Neural cell (in vitro differentiated cells): ENCODE measurements around the gene TRPM2. TPM values are rescaled to one million over a fixed set of nuclear protein-coding genes. Genes with fewer than 3 reads are reported as not detected.

Experiments used
- H2AFZ ChIP-seq: fragments of 200-600, 300-800 bp; sonication (generic), shearing (Covaris generic); 2 replicates; pipeline ENCODE4 v1.6.0; 2014; ENCODE audit warnings: low read depth, mild to moderate bottlenecking, antibody characterized with exemption, low read length, moderate library complexity
- H3F3A ChIP-seq: fragments of 200-600 bp; shearing (Covaris generic); 2 replicates; pipeline ENCODE4 v1.6.1; 2016; ENCODE audit warnings: mild to moderate bottlenecking, moderate library complexity, mixed read lengths, antibody characterized with exemption, low read length; ENCODE audit not compliant: insufficient read depth, poor library complexity, severe bottlenecking
- H3K27ac ChIP-seq: fragments of 200-600, 300-800 bp; sonication (generic), shearing (Covaris generic); 2 replicates; pipeline ENCODE4 v1.5.1; 2014; ENCODE audit warnings: mild to moderate bottlenecking, low read length, moderate library complexity
- H3K27me3 ChIP-seq: fragments of 300-800, 200-600 bp; sonication (generic), shearing (Covaris generic); 2 replicates; pipeline ENCODE4 v1.6.0; 2014; ENCODE audit warnings: mild to moderate bottlenecking, low read depth, low read length, moderate library complexity; ENCODE audit not compliant: insufficient read depth
- H3K36me3 ChIP-seq: fragments of 300-800, 200-600 bp; sonication (generic), shearing (Covaris generic); 2 replicates; pipeline ENCODE4 v1.5.1; 2014; ENCODE audit warnings: mild to moderate bottlenecking, antibody characterized with exemption, low read length, moderate library complexity; ENCODE audit not compliant: insufficient read depth
- H3K4me2 ChIP-seq: fragments of 300-800, 200-600 bp; sonication (generic), shearing (Covaris generic); 2 replicates; pipeline ENCODE4 v1.6.0; 2014; ENCODE audit warnings: mild to moderate bottlenecking, low read length
- H3K4me3 ChIP-seq: fragments of 300-800, 200-600 bp; sonication (generic), shearing (Covaris generic); 2 replicates; pipeline ENCODE4 v1.5.1; 2014; ENCODE audit warnings: mild to moderate bottlenecking, low read length, moderate library complexity
- H3K79me2 ChIP-seq: fragments of 200-600 bp; shearing (Covaris generic); replicated peaks from 2 replicates; pipeline ENCODE4 v1.6.0; 2014; ENCODE audit warnings: mild to moderate bottlenecking, low read length, moderate library complexity; ENCODE audit not compliant: insufficient read depth
- H3K9ac ChIP-seq: fragments of 300-800, 200-600 bp; sonication (generic), shearing (Covaris generic); 2 replicates; pipeline ENCODE4 v1.6.1; 2016; ENCODE audit warnings: mild to moderate bottlenecking, low read length, mixed read lengths
- H3K9me2 ChIP-seq: fragments of 200-600 bp; shearing (Covaris generic); 2 replicates; pipeline ENCODE4 v1.6.1; 2016; ENCODE audit warnings: mild to moderate bottlenecking, low read length, mixed read lengths; ENCODE audit not compliant: insufficient read depth
- H3K9me3 ChIP-seq: fragments of 200-600, 300-800 bp; sonication (generic), shearing (Covaris generic); 2 replicates; pipeline ENCODE4 v1.6.1; 2016; ENCODE audit warnings: mild to moderate bottlenecking, mixed run types, low read length, moderate library complexity, mixed read lengths
- H4K20me1 ChIP-seq: fragments of 200-600 bp; shearing (Covaris generic); 2 replicates; pipeline ENCODE4 v1.6.1; 2016; ENCODE audit warnings: mild to moderate bottlenecking, mixed run types; ENCODE audit not compliant: insufficient read depth
- EP300 ChIP-seq: fragments of 450-650 bp; conservative IDR thresholded peaks from 2 replicates; pipeline ENCODE4 v1.6.1; 2014; ENCODE audit warnings: antibody characterized with exemption, mild to moderate bottlenecking, moderate library complexity; ENCODE audit not compliant: poor library complexity, severe bottlenecking
- EZH2 ChIP-seq: fragments of 200-600, 300-800 bp; shearing (Covaris generic), sonication (generic); IDR thresholded peaks from 2 replicates; pipeline ENCODE4 v1.6.1; 2014; ENCODE audit warnings: antibody characterized with exemption, low read length, borderline replicate concordance, mild to moderate bottlenecking; ENCODE audit not compliant: insufficient read depth, poor library complexity, severe bottlenecking
- MXI1 ChIP-seq: fragments of 450-650 bp; conservative IDR thresholded peaks from 2 replicates; pipeline ENCODE4 v1.6.1; 2014; ENCODE audit warnings: antibody characterized with exemption, mild to moderate bottlenecking; ENCODE audit not compliant: poor library complexity, severe bottlenecking
- POLR2AphosphoS5 ChIP-seq: IDR thresholded peaks from 2 replicates; pipeline ENCODE4 v1.6.1; 2012
- RAD21 ChIP-seq: fragments of 450-650 bp; conservative IDR thresholded peaks from 2 replicates; pipeline ENCODE4 v1.6.1; 2014; ENCODE audit warnings: antibody characterized with exemption, mild to moderate bottlenecking, moderate library complexity
- SMC3 ChIP-seq: fragments of 450-650 bp; conservative IDR thresholded peaks from 2 replicates; pipeline ENCODE4 v1.6.1; 2014; ENCODE audit warnings: antibody characterized with exemption, mild to moderate bottlenecking, moderate library complexity; ENCODE audit not compliant: poor library complexity
- TAF1 ChIP-seq: IDR thresholded peaks from 2 replicates; pipeline ENCODE4 v1.6.1; 2012; ENCODE audit warnings: low read depth
- polyA plus RNA-seq: library from polyadenylated mRNA; depleted of rRNA; stranded (reverse); fragments of >200 nt; gene quantifications from 2 replicates; pipeline ENCODE4 v1.2.3, GENCODE V29; 2014
- TF ChIP-seq, protein P1 (sequence below): IDR thresholded peaks from 2 replicates; pipeline ENCODE4 v1.6.1; 2012; ENCODE audit warnings: borderline replicate concordance
- TF ChIP-seq, protein P2 (sequence below): fragments of 450-650 bp; IDR thresholded peaks from 2 replicates; pipeline ENCODE4 v1.5.1; 2014; ENCODE audit warnings: antibody characterized with exemption, mild to moderate bottlenecking, moderate library complexity; ENCODE audit not compliant: poor library complexity, severe bottlenecking

TRPM2 gene
- polyA plus RNA-seq, 1 donor from 2014 or later = 0.14 TPM

GRCh38 chr21:44378646-44379514 is 25.5 kb downstream of the TRPM2 start:
- no peaks in the 10 kb centered on the region for H3K9me2 ChIP-seq
- no peak overlapping the region for H3K9ac ChIP-seq
- H3K27me3 ChIP-seq = no peaks in the 10 kb centered on the region
- H3K79me2 ChIP-seq = no peaks in the 10 kb centered on the region
- no peak overlapping the region for H2AFZ ChIP-seq
- TF ChIP-seq RAD21 = no peak
- no peak for TF ChIP-seq MXI1
- no peaks in the 10 kb centered on the region for H4K20me1 ChIP-seq
- no peak overlapping the region for H3K4me2 ChIP-seq
- no peaks in the 10 kb centered on the region for H3F3A ChIP-seq
- H3K27ac ChIP-seq = no peak overlapping the region
- no peaks in the 10 kb centered on the region for H3K9me3 ChIP-seq
- no peak overlapping the region for H3K4me3 ChIP-seq
- no peaks in the 10 kb centered on the region for H3K36me3 ChIP-seq

GRCh38 chr21:44379515-44379848 is 26.1 kb downstream of the TRPM2 start:
- no peaks in the 10 kb centered on the region for H3K9me2 ChIP-seq
- H3K4me3 ChIP-seq = no peak overlapping the region
- no peaks in the 10 kb centered on the region for H3K36me3 ChIP-seq
- TF ChIP-seq SMC3 (no peak), EZH2 (no peak), POLR2AphosphoS5 (no peak), RAD21 (no peak), MXI1 (no peak), EP300 (no peak), TAF1 (no peak)
- TF ChIP-seq, protein P1, sequence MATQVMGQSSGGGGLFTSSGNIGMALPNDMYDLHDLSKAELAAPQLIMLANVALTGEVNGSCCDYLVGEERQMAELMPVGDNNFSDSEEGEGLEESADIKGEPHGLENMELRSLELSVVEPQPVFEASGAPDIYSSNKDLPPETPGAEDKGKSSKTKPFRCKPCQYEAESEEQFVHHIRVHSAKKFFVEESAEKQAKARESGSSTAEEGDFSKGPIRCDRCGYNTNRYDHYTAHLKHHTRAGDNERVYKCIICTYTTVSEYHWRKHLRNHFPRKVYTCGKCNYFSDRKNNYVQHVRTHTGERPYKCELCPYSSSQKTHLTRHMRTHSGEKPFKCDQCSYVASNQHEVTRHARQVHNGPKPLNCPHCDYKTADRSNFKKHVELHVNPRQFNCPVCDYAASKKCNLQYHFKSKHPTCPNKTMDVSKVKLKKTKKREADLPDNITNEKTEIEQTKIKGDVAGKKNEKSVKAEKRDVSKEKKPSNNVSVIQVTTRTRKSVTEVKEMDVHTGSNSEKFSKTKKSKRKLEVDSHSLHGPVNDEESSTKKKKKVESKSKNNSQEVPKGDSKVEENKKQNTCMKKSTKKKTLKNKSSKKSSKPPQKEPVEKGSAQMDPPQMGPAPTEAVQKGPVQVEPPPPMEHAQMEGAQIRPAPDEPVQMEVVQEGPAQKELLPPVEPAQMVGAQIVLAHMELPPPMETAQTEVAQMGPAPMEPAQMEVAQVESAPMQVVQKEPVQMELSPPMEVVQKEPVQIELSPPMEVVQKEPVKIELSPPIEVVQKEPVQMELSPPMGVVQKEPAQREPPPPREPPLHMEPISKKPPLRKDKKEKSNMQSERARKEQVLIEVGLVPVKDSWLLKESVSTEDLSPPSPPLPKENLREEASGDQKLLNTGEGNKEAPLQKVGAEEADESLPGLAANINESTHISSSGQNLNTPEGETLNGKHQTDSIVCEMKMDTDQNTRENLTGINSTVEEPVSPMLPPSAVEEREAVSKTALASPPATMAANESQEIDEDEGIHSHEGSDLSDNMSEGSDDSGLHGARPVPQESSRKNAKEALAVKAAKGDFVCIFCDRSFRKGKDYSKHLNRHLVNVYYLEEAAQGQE = no peak
- TF ChIP-seq, protein P2, sequence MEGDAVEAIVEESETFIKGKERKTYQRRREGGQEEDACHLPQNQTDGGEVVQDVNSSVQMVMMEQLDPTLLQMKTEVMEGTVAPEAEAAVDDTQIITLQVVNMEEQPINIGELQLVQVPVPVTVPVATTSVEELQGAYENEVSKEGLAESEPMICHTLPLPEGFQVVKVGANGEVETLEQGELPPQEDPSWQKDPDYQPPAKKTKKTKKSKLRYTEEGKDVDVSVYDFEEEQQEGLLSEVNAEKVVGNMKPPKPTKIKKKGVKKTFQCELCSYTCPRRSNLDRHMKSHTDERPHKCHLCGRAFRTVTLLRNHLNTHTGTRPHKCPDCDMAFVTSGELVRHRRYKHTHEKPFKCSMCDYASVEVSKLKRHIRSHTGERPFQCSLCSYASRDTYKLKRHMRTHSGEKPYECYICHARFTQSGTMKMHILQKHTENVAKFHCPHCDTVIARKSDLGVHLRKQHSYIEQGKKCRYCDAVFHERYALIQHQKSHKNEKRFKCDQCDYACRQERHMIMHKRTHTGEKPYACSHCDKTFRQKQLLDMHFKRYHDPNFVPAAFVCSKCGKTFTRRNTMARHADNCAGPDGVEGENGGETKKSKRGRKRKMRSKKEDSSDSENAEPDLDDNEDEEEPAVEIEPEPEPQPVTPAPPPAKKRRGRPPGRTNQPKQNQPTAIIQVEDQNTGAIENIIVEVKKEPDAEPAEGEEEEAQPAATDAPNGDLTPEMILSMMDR = no peak
- H2AFZ ChIP-seq = no peak overlapping the region
- H3K4me2 ChIP-seq = no peak overlapping the region
- no peaks in the 10 kb centered on the region for H3K79me2 ChIP-seq
- H3K9me3 ChIP-seq = no peaks in the 10 kb centered on the region
- no peaks in the 10 kb centered on the region for H4K20me1 ChIP-seq
- H3K9ac ChIP-seq = no peak overlapping the region
- H3K27ac ChIP-seq = no peak overlapping the region
- H3F3A ChIP-seq = no peaks in the 10 kb centered on the region
- H3K27me3 ChIP-seq = no peaks in the 10 kb centered on the region
